ENCODE results near the gene TP53I3. TPM values are rescaled to one million over a fixed set of nuclear protein-coding genes. Genes with fewer than 3 reads are reported as not detected.
A peak's percentile ranks its signal among the peaks of the same experiment; 100 is the strongest.

The TP53I3 gene
- polyA plus RNA-seq, 6 donors from 2014 or later, result 0.65 to 2.7 (median 1.2) TPM; not detected in 1

DNA sequence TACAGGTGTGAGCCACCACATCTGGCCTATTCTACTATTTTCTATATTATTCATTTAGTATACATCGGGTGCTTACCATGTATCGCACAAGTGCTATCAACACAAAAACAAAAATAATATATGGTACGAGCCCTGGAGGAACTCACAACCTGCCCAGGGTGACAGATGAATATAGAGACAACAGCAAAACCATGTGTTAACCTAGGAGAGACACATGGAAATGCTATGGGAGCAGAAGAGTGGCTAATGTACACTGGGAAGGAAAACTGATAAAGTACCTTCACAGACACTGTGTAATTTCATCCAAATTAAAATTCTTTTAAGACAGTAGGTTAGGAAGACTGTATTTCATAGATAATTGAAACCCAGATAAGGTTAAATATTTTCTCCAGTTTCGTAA lies 12.4 kb downstream of the TP53I3 start:
- H3K27ac Mint-ChIP-seq, result no peak overlapping the region
- H3K9me3 Mint-ChIP-seq, result no peaks in the 10 kb centered on the region
- ATAC-seq (ENCODE audit: low read depth in 2 of 2) (no peak), DNase-seq (no peak)
- H3K4me1 Mint-ChIP-seq, result peaks cover 15 to 35% (median 25%) of the 10 kb centered on the region in 3 donors
- H3K27me3 Mint-ChIP-seq, result no peaks in the 10 kb centered on the region
- peak overlapping the region in 1 of 8 donors; percentile 70 for H3K4me3 Mint-ChIP-seq
- no peaks in the 10 kb centered on the region for H3K36me3 Mint-ChIP-seq

DNA sequence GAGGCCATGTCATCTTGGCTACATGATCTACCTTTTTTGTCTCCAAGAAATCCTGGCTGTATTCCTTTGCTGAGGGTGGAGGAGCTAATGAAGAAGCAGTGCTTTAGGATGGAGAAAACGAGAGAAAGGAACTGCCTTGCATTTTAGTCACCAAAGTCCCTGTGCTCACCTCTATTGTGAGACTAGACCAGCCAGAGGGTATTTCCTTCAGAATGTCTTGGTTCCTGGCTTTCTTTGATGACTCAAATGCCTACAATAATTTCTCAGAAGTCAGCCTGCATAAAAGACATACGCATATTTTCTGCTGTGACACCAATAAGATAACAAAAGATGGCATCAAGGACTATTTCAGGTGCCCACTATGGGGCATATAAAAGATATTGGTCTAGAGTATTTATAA lies 19.3 kb downstream of the TP53I3 start:
- ATAC-seq (ENCODE audit: low read depth in 2 of 2), result no peak
- DNase-seq, result no peak
- no peaks in the 10 kb centered on the region for H3K9me3 Mint-ChIP-seq
- H3K36me3 Mint-ChIP-seq, result peaks cover 0 to 4% of the 10 kb centered on the region in 2 donors
- H3K4me3 Mint-ChIP-seq, result no peak overlapping the region
- peaks cover 0 to 6% (median 0%) of the 10 kb centered on the region in 3 donors for H3K4me1 Mint-ChIP-seq
- H3K27me3 Mint-ChIP-seq, result peaks cover 0 to 4% (median 0%) of the 10 kb centered on the region in 3 donors
- H3K27ac Mint-ChIP-seq, result no peak overlapping the region

DNA sequence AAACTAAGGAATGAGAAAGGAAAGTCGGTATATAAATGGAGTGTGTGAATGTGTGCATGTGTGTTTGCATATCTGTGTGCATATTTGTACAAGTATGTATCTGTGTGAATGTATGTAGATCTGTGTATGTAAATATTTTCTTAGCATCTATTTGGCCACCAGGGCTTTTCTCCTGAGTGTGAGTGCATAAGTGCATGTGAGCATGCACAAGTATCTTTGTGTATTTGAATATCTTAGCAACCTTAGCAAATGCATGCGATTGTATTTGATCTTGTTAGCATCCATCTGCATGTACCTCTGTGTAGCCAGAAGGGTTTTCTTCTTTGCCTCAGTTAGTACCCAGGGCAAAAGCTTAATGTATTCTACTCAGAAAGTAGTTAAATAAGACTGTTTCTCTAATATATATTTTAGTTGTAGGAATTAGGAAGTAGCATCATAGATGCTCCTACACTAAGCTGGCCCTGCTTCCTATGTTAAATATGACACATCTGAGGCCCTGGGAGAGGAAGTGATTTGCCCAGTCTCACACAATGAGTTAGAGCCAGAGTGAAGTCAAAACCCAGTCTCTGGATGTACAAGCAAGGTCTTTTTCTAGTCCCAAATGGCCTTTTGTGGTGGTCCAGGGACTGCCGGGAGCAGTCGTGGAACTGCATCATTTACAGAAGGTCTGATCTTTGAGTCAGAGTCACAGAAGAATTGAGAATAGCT lies 25.9 kb downstream of the TP53I3 start:
- Mint-ChIP-seq H3K36me3 (no peaks in the 10 kb centered on the region), H3K4me1 (no peaks in the 10 kb centered on the region), H3K27ac (no peak overlapping the region), H3K27me3 (peaks cover 0 to 12% (median 0%) of the 10 kb centered on the region in 3 donors), H3K4me3 (no peak overlapping the region), H3K9me3 (peaks cover 0 to 2% (median 0%) of the 10 kb centered on the region in 7 donors)
- DNase-seq (no peak), ATAC-seq (ENCODE audit: low read depth in 2 of 2) (no peak)

DNA sequence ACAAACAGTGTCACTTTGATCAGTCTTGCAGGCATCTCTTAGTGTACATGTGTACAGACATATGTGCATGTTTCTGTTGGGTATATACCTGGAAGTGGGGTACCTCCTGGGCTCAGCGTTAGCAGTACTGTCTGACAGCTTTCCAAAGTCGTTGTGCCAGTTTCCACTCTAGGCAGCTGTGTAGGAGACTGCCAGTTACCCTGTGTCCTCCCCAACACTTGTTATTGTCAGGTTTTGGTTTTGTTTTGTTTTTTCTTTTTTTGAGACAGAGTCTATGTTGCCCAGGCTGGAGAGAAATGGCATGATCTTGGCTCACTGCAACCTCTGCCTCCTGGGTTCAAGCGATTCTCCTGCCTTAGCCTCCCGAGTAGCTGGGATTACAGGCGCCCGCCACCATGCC lies 28.9 kb downstream of the TP53I3 start:
- Mint-ChIP-seq H3K27ac (no peak overlapping the region), H3K9me3 (peaks cover 0 to 2% (median 0%) of the 10 kb centered on the region in 7 donors), H3K36me3 (no peaks in the 10 kb centered on the region), H3K27me3 (peaks cover 0 to 11% (median 0%) of the 10 kb centered on the region in 3 donors), H3K4me3 (no peak overlapping the region), H3K4me1 (no peaks in the 10 kb centered on the region)
- no peak for ATAC-seq (ENCODE audit: low read depth in 2 of 2)
- no peak for DNase-seq

DNA sequence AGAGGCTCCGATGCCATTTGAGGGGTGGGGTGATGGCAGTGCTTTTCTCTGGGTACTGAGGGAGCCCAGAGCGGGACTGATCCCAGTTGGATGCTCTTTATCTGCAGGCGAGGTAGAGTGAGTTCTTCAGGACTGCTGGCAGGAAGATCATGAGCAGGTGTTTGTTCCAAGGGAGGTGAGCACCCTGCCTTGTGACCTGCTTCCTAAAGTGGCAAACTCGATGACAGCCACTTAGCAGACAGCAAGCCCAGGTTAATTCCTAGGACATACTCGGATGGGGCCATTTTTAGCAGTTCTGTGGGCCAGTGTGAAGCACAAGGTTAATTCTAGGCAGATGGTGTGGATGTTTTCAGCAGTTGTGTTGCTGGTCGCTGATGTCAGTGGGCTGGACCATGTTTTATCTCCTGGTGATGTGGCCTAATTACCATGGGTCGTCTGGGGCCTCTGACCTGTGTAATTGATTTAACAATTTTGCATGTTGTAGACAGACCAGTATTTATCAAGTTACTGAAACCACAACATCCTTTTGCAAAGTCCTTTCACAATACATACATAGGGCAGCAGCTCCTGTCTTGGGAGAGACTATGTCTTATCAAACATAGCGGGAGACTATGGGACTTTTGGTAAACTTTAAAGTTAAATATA lies 30.1 kb downstream of the TP53I3 start:
- Mint-ChIP-seq H3K36me3 (no peaks in the 10 kb centered on the region), H3K27ac (no peak overlapping the region), H3K4me3 (no peak overlapping the region), H3K4me1 (peaks cover 0 to under 1% (median 0%) of the 10 kb centered on the region in 3 donors), H3K9me3 (peaks cover 0 to 2% (median 0%) of the 10 kb centered on the region in 7 donors), H3K27me3 (peaks cover 0 to 7% (median 0%) of the 10 kb centered on the region in 3 donors)
- DNase-seq (no peak), ATAC-seq (ENCODE audit: low read depth in 2 of 2) (no peak)

DNA sequence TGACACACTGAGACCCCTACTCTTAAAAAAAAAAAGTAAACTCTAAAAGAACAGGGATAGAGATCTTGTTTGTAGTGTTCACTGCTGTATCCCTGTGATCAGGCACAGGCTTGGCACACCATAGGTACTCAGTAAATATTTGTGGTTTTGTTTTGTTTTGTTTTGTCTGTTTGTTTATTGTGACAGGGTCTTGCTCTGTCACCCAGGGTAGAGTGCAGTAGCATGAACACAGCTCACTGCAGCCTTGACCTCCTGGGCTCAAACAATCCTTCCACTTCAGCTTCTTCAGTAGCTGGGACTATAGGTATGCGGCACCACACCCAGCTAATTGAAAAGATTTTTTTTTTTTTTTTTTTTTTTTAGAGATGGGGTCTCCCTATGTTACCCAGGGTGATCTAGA lies 31.7 kb downstream of the TP53I3 start:
- Mint-ChIP-seq H3K27ac (no peak overlapping the region), H3K4me1 (peaks cover 0 to 9% (median 8%) of the 10 kb centered on the region in 3 donors), H3K27me3 (peaks cover 0 to 7% (median 0%) of the 10 kb centered on the region in 3 donors), H3K36me3 (no peaks in the 10 kb centered on the region), H3K9me3 (peaks cover 0 to 2% (median 0%) of the 10 kb centered on the region in 7 donors), H3K4me3 (no peak overlapping the region)
- ATAC-seq (ENCODE audit: low read depth in 2 of 2) (no peak), DNase-seq (no peak)

DNA sequence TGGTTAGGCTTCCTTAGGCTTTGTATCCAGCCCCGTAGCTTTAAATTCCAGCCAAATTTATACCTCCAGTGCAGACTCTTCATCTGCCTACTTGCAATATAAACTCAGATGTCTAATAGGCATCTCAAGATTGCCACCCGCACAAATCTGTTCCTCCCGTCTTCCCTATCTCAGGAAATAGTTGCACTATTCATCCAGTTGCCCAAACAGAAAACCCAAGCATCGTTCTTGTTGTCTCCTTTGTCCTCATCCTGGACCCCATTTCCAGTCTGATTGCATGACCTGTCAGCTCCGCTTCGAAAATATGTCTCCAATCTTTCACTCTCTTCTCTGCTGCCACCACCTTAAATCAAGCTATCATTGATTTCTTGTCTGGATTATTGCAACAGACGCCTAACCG lies 32.8 kb downstream of the TP53I3 start:
- peaks cover 0 to 2% (median 0%) of the 10 kb centered on the region in 7 donors for H3K9me3 Mint-ChIP-seq
- no peaks in the 10 kb centered on the region for H3K36me3 Mint-ChIP-seq
- peaks cover 10 to 20% (median 14%) of the 10 kb centered on the region in 3 donors for H3K4me1 Mint-ChIP-seq
- no peak for ATAC-seq (ENCODE audit: low read depth in 2 of 2)
- H3K27ac Mint-ChIP-seq, result no peak overlapping the region
- DNase-seq, result no peak
- H3K4me3 Mint-ChIP-seq, result no peak overlapping the region
- H3K27me3 Mint-ChIP-seq, result peaks cover 0 to 7% (median 0%) of the 10 kb centered on the region in 3 donors

DNA sequence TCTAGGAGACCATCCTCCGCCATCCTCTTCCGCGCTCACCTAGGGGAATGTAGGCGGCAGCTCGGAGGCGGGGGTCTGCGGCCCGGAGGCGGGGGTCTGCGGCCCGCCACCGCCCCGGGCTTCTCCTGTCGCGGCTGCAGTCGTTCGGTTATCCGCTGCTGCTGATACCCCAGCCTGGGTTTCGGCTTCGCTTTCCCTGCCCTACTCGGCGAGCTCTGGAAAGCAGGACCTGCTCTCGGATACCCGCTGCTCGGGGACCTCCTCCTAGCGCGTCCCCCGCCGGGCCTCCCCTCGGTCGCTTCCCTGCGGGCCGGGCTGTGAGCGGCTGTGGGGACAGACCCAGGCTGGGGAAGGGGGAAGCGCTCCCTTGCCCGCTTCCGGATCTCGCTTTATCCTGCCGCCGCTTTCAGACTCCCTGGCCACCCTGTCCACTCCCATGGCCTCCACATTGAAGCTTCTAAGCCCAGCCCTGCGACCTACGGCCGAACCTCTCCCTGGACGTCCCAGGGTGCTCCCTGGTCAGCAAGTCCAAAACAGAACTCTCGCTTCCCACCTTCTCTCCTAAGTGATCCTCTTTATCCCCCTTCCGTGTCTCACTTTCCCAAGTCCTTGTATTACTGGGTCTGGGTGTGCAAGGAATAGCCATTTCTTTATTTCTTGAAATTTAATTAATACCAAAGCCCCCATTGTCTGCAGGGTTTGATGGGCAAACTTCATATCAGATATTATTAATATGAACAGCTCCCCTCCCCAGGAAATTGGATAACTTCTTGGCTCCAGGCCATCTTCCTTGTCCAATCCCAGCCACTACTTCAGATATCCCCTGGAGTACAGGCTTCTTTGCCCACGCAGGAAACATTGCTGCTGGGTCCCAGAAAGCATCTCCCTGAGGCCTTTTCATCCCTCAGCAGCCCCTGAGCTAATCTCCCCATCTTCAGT lies 34.3 kb downstream of the TP53I3 start:
- H3K36me3 Mint-ChIP-seq, result no peaks in the 10 kb centered on the region
- peak overlapping the region in 1 of 8 donors; percentile 91 for H3K4me3 Mint-ChIP-seq
- no peak overlapping the region for H3K27ac Mint-ChIP-seq
- DNase-seq (no peak), ATAC-seq (ENCODE audit: low read depth in 2 of 2) (no peak)
- peaks cover 14 to 29% (median 18%) of the 10 kb centered on the region in 3 donors for H3K4me1 Mint-ChIP-seq
- H3K9me3 Mint-ChIP-seq, result no peaks in the 10 kb centered on the region
- peaks cover 0 to 7% (median 0%) of the 10 kb centered on the region in 3 donors for H3K27me3 Mint-ChIP-seq

DNA sequence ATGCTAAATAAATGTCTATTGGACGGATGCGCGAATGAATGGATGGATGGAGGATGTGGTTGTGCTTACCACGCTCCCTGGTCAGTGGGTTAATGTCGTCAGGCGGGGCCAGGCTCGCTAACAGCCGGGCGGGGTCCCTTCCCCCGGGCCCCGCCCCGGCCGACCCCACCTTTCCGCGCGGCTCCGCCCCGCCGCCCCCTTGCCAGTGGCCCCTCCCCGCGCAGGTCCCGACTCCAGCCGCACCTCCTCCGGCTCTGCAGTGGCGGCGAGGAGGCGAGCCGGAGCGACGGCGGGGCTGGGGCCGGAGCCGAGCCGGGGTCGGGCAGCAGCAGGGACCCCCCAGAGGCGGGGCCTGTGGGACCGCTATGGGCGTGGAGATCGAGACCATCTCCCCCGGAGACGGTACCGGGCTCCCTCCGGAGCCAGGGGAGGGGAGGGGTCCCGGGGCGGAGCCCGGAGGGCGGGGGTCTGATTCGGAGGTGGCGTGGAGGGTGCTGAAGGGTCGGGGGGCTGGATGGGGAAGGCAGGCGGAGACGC lies 35.1 kb downstream of the TP53I3 start, which contains the start of gene FKBP1B:
TSS of gene FKBP1B (plus strand) at position 257 of the 537 bp plus-strand sequence. CDS start at position 366, 109 bp downstream.
- Mint-ChIP-seq H3K36me3 (no peaks in the 10 kb centered on the region), H3K4me1 (peaks cover 19 to 33% (median 24%) of the 10 kb centered on the region in 3 donors), H3K4me3 (peak within 1 kb of the TSS in 3 of 8 donors; percentile 88 to 99 (median 92)), H3K9me3 (no peaks in the 10 kb centered on the region), H3K27ac (peak within 1 kb of the TSS in 2 of 6 donors; percentile 21 to 38), H3K27me3 (peaks cover 0 to 7% (median 0%) of the 10 kb centered on the region in 3 donors)
- peak; percentile 45 for DNase-seq
- ATAC-seq (ENCODE audit: low read depth in 2 of 2), result peak in 1 of 2 donors; percentile 5

DNA sequence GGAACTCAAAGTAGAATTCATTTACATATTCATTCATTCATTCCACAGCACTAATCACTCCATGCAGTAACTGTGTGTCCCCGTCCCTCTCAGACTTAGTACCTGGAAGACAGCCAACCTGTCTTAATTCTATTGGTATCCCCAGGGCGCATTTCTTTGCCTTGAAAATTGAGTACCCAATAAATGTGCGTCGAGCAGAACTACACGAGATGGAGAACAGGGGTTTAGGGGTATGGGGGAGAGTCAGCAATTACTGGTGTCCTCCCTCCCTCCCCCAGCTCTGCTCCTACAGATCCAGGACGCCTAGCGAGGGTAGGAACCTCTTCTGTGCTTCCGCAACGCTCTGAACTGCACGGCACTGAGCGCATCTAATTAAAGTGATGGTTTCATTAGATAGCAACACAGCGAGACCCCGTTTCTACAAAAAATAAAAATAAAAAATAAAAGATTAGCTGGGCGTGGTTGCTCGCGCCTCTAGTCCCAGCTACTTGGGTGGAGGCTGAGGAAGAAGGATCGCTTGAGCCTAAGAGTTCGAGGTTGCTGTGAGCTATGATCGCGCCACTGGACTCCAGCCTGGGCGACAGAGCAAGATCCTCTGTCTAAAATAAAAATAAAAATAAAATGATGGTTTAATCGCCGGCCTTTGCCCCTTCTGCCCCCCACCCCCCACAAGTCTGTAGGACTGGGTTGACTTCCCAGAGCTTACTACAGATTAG lies 35.7 kb downstream of the TP53I3 start:
- H3K9me3 Mint-ChIP-seq, result no peaks in the 10 kb centered on the region
- H3K27ac Mint-ChIP-seq, result peak overlapping the region in 2 of 6 donors; percentile 21 to 38
- DNase-seq (no peak), ATAC-seq (ENCODE audit: low read depth in 2 of 2) (no peak)
- peaks cover 0 to 2% (median 0%) of the 10 kb centered on the region in 3 donors for H3K27me3 Mint-ChIP-seq
- peaks cover 19 to 33% (median 24%) of the 10 kb centered on the region in 3 donors for H3K4me1 Mint-ChIP-seq
- no peaks in the 10 kb centered on the region for H3K36me3 Mint-ChIP-seq
- H3K4me3 Mint-ChIP-seq, result peak overlapping the region in 3 of 8 donors; percentile 88 to 99 (median 92)

DNA sequence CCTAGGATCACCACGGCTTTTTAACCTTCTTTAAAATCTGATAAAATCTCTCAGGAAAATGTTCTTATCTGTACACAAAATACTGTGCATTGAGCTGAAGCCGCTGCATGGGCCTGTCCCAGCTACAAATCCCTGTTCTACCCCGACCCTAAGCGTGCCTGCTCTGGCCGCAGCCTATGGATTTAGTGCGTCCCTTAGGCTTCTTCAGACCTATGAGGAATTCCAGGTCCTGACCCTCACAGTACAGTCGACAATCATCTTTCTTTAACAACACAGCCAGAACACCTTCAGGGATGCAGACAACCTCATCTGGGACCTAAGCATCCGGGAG lies 37.0 kb downstream of the TP53I3 start:
- H3K9me3 Mint-ChIP-seq, result no peaks in the 10 kb centered on the region
- peaks cover 19 to 33% (median 24%) of the 10 kb centered on the region in 3 donors for H3K4me1 Mint-ChIP-seq
- H3K36me3 Mint-ChIP-seq, result no peaks in the 10 kb centered on the region
- no peak for ATAC-seq (ENCODE audit: low read depth in 2 of 2)
- H3K27me3 Mint-ChIP-seq, result no peaks in the 10 kb centered on the region
- no peak for DNase-seq
- peak overlapping the region in 4 of 6 donors; percentile 13 to 98 (median 88) for H3K27ac Mint-ChIP-seq
- H3K4me3 Mint-ChIP-seq, result peak overlapping the region; percentile 88 to 100 (median 98)

DNA sequence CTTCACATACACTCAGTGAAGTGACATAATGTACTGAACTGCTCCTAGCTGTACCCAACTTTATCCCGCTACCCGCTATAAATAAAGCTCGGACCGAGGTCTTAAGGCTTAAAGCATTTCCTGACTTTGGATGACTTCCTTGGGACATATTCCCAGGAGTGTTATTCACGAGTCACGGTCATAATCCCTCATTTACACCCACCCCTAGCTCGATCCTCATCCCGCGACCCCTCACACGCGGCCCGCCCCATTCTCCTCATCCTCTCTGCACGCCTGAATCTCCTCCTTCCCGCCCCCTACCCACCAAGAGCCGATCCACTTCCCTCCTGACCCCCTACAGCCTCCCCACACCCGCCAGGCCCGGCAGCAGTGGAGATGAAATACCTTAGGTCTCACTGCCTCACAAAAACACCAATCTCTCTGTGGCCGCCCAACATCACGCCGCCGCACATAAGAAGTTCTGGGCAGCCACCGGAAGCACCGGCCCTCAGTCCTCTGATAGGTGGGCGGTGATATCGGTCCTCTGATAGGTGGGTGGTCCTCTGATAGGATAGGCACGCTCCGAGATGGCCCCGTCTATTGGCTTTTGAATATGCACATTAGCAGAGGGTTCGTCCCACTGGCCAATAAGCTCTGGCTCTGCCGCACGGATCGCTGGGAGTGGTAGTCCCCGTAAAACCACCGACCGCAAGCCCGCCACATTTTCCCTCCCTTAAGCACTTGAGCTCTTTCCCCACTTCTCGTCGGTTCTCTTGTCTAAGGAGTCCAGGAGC lies 37.5 kb downstream of the TP53I3 start, which contains the start of gene WDCP:
TSS of gene WDCP (minus strand) at position 462 of the 773 bp plus-strand sequence. CDS start 7,897 bp downstream, outside the sequence.
- peak within 1 kb of the TSS; percentile 88 to 100 (median 98) for H3K4me3 Mint-ChIP-seq
- no peaks in the 10 kb centered on the region for H3K9me3 Mint-ChIP-seq
- DNase-seq (peak; percentile 92), ATAC-seq (ENCODE audit: low read depth in 2 of 2) (peak; percentile 99)
- H3K36me3 Mint-ChIP-seq, result no peaks in the 10 kb centered on the region
- peak within 1 kb of the TSS; percentile 83 to 98 (median 92) for H3K27ac Mint-ChIP-seq
- H3K4me1 Mint-ChIP-seq, result peaks cover 19 to 33% (median 24%) of the 10 kb centered on the region in 3 donors
- H3K27me3 Mint-ChIP-seq, result no peaks in the 10 kb centered on the region
